Measurements from ENCODE around the gene LPCAT1.
"Not testable (repeated sequence)": the region's sequence is repeated elsewhere in the genome, so short reads cannot be mapped to it uniquely, and the experiment has no call there.

LPCAT1 gene

DNA sequence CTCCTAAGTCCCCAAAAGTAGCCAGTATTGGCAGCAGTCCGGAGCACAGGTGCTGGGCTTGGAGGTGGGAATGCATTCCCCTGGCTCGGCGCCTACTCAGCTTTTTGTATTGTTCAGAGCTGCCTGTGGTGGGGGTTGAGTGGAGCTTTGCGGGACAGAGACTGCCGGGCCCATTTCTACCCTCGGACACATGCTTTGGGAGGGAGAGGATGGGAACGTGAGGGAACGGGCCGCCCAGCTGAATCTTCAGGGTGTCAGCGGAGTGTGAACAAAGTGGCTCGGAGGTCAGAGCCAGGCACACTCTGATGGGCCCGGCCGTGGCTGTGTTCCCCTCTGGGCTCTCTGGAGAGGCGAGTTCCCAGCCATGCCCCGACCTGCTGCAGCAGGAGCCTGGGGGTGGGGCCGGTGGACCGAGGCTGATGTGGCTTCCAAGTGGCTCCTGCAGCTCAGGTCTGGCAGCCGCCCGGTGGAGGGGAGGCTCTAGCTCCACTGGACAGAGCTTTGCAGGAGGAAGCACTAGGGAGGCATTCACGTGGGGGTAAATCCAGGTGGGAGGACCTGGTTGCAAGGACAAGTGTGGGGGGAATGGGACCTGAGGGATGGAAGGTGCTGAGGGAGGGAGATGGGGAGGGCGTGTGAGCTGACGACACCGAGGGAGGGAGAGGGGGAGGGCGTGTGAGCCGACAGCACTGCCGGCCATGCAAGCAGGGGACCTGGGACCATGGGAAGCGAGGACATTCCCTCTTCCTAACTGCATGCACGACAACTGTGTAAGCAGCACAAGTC lies 47.4 kb downstream of the LPCAT1 start:
- no peak for DNase-seq

DNA sequence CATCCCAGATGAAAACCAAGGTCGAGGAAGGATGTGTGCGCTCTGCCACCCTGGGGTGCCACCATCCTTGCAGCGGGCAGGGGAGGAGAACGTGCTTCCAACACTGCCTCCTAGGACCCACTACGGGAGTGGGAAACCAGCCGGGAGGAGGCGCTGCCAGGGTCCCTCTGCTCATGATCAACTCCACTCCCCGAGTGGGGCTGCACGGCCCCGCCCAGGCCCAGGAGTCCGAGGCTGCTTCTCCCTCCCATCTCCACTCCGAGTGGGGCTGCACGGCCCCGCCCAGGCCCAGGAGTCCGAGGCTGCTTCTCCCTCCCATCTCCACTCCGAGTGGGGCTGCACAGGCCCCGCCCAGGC lies 48.2 kb downstream of the LPCAT1 start:
- not testable (repeated sequence) for DNase-seq

GRCh38 chr5:1474866-1475543 lies 48.8 kb downstream of the LPCAT1 start:
- no peak for DNase-seq

DNA sequence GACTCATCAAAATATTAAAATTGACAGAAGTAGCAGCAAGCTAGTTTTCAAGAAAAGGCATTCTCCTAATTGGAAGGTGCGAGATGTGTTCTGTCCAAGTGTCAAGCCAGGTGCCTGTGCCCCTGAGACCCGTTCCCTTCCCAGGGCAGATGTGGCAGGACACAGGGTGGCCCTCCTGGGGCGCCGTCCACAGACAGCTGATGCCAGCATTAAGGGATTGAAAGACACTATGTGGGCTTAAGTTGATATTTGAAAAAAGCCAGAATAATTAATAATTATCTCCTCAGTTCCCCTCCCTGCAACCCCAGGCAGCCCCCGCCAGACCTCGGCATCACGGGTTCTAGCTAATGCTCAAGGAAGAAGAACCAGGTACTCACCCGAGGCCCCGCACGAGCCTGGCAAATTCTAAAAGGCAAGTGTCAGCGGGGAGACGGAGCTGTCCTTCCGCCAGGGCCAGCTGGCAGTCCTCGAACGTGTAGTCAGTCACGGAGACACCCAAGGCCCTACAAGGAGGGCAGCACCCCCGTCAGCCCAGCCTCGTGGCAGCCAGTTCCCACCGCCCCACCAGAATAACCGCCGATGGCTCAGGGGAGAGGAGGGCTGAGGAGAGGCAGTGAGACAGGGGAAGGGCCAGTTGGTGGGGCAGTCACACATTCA lies 49.4 kb downstream of the LPCAT1 start:
- DNase-seq: no peak

DNA sequence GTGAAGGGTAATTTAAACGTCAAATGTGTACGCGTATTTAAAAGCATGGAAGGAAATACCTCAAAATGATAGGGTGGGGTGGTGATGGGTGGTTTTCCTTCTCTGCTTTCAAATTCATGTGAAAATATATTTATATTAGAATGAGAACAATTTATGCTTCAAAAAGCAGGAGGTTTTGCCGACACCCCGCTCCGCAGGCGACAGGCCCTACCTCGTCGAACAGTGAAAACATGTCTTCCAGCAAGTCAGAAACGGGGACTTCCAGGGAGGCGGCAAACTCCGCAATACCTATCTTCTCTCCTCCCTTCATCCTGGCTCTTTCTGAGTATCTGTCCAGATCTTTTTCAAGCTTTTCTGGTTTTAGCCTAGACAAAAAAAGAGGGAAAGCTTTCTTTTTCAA lies 50.0 kb downstream of the LPCAT1 start:
- no peak for DNase-seq

- no peak for DNase-seq
Measured at GRCh38 chr5:1472964-1473628, 50.7 kb downstream of the LPCAT1 start.

DNA sequence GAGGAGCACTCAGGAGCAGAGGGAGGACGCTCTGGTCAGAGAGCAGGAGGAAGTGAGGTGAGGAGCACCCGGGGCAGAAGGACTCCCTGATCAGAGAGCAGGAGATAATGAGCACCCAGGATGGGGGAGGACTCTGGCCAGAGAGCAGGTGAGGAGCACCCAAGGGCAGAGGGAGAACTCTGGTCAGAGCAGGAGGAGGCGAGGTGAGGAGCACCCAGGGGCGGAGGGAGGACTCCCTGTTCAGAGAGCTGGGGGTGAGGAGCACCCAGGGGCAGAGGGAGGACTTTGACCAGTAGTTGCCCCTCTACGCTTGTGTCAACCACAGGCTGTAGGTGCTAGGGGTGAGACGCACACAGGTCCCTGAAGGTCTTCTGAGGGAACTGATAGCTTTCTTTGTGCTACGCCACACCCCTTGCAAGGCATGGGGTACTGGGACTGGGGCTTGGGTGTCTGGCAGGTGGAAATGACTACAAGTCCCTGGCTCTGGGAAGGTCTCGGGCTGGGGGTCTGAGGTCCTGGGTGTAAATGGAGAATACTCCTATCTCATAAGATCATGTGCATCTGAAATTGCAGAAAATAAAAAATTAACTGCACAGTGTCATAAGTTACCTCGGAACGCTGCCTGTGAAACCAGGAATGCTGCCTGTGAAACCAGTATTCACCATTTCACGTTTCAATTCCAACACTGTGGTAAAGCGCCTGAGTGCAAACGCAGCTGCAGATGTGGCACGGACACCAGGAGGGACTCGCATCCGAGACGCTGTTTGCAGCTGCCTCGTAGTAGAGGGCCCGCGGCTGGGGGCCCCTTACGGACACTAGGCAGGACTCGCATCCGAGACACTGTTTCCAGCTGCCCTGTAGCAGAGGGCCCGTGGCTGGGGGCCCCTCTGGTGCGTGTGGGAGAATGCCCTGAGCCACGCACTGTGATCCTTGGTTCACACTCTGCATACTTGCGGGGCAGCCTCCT lies 51.5 kb downstream of the LPCAT1 start:
- DNase-seq: no peak

DNA sequence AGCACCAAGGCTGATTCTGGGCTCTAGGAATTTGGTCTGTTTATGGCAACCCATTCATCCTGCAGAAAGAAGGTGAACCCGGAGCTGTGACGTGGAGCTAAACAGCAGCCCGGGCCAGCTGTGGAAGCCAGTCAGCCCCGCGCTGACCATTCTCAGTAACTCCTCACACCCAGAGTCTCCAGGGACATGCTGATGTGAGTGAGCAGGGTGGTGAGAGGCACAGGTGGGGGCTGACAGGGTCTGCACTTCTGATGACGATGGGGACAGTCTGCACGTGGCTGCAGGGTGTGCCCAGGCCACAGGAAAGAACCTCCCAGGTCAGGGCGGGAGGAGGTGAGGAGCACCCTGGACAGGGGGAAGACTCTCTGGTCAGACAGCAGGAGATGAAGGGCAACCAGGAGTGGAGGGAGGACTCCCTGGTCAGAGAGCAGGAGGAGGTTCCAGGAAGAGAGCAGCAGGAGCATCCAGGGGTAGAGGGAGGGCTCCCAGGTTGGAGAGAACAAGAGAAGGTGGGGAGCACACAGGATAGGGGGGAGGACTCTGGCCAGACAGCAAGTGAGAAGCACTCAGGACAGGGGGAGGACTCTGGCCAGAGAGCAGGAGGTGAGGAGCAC lies 52.4 kb downstream of the LPCAT1 start:
- no peak for DNase-seq

- DNase-seq: no peak
Measured at GRCh38 chr5:1470762-1471211, 53.0 kb downstream of the LPCAT1 start.

GRCh38 chr5:1468629-1469527 lies 54.9 kb downstream of the LPCAT1 start:
- no peak for DNase-seq

DNA sequence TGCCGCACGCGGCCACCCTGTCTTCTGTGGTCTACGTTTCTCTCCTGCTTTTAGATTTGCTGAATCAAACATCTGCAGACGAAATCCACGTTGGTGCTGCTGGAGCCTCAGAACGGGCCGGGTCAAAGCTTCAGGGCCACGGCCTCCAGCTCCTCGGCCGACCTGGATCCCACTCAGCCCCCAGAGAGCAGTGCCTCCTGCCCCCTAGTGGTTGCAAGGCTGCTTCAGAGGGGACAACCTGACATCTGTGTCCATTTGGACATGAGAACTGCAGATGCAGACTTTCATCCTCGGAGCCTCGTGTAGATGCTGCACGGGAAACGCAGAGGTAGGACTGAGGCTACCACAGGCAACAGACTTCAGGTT lies 55.5 kb downstream of the LPCAT1 start:
- DNase-seq: no peak

DNA sequence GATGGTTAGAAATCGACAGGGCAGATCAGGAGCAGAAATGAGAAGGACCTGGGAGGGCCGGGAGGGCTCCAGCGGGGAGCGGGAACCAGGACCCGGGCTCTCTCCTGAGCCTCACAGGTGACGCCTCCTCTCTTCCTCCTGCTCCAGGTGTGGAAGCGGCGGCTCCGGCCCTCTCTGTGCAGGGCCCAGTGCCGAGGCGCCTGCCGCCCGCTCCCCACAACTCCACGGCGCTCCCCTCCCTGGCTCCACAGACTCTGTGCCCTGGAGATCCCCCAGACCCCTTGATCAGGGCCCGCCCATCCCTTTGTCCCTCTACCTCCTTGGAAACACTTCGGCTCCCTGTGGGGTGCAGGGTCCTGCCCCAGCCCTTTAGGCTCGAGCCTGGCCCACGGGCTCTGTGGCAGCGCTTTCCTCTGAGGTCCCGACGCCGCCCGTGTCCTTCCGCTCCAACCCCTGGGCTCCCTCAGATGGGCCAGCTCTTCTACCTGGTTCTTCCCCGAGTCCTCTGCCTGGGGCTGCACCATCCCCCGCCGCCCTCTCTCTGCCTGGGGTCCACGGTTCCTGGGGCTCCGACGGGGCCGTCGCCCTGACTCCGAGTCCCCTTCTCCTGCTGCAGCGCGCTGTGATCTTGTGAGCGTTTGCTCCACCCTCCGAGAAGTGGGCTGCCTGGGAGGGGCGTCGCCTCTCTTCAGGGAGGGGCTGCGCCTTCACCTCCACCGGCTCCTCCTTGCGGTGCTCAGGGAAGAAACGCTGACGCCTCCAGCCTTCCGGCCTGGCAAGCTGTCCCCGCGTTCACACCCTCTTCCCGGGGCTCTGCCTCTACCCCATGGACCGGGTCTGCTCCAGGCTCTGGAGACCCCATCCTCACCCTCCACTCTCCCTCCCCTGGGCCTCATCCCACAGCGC lies 56.2 kb downstream of the LPCAT1 start:
- no peak for DNase-seq

GRCh38 chr5:1466631-1467265 lies 57.0 kb downstream of the LPCAT1 start:
- no peak for DNase-seq

DNA sequence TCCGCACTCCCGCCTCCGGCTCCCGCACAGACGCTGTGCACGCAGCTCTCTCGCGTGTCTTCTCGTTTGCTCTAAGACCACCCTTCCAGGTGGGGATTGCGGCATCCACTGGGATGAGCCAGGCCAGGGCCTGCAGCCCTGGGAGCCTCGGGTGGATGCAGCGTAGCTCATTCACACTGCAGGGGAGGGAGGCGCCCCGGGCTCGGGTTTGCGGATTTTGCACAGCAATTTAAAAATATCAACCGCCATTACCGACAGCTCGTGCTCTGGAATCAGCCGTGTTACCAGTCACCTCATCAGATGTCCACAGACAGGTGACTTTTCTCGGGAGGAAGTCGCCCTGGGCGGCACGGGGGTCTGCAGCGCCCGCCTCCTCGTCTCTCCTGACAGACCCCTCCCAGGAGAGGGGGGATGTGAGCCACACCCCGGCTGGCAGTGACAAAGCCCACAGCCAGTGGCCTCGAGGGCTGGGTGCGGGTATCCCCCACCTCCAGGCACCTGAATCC lies 57.7 kb downstream of the LPCAT1 start:
- no peak for DNase-seq

DNA sequence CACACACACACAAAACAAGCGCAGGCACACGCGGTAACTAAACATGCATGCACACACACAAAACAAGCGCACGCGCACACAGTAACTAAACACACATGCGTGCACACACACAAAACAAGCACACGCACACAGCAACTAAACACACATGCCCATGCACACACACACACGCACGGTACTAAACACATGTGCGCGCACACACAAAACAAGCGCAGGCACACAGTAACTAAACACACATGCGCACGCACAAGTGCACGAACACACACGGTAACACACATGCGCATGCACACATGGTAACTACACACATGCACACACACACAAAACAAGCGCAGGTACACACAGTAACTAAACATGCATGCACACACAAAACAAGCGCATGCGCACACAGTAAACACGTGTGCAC lies 58.6 kb downstream of the LPCAT1 start:
- DNase-seq: no peak

DNA sequence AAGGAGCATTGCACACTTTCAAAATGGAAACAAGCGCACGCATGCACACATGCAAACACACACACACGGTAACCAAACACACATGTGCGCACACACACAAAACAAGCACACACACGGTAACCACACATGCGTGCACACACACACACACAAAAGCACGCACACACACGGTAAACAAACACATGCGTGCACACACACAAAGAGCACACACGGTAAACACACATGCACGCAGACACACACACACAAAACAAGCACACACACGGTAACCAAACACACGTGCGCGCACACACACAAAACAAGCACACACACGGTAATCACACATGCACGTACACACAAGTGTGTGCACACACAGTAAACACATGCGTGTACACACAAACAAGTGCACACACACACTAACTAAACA lies 59.2 kb downstream of the LPCAT1 start:
- no peak for DNase-seq

- no peak for DNase-seq
Measured at GRCh38 chr5:1464096-1464446, 59.7 kb downstream of the LPCAT1 start.

GRCh38 chr5:1463326-1464095 lies 60.2 kb downstream of the LPCAT1 start:
- DNase-seq: no peak
